GM21737 (cell line): Measurements from ENCODE around the gene TBCD.
"Not testable (repeated sequence)": the region's sequence is repeated elsewhere in the genome, so short reads cannot be mapped to it uniquely, and the experiment has no call there.

Experiments used
- ATAC-seq: cut with Tn5 transposase; IDR thresholded peaks from one replicate; pipeline ENCODE4 v1.9.1; 2021; ENCODE audit warnings: mild to moderate bottlenecking, moderate library complexity; ENCODE audit not compliant: unreplicated experiment

TBCD gene

DNA sequence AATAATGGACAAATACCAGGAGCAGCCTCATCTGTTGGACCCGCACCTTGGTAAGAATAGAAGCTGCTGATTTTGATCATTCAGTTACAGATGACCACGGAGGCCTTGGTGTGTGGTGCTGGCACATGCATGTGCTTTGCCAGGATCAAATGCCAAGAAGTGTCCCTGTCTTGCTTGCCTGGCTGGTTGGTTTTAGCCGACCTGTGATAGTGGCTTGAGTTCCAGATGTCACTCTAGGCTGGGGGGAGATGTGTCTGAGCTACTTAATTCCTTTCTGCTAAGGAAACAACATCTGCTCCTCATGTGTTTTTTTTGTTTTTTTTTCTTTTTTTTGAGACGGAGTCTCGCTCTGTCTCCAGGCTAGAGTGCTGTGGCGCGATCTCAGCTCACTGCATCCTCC is 4.3 kb downstream of the TBCD start:
- ATAC-seq = no peak

DNA sequence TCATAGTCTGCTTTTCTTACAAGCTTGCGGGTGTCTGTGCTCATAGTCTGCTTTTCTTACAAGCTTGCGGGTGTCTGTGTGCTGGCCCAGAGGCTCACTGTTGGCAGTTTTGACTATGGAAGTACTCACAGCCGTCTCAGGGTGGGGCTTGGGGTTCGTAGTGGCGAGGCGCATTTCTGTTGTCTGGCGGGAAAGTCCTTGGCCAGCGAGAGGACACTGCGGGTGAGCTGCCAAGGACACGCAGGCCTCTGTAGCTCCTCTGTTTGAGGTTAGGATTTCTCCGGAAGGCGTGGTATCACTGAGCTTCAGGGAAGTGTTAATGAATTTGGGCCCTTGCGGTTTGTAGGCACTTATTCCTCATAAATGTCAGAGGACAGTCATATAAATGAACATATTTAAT is 13.5 kb downstream of the TBCD start:
- ATAC-seq = no peak

DNA sequence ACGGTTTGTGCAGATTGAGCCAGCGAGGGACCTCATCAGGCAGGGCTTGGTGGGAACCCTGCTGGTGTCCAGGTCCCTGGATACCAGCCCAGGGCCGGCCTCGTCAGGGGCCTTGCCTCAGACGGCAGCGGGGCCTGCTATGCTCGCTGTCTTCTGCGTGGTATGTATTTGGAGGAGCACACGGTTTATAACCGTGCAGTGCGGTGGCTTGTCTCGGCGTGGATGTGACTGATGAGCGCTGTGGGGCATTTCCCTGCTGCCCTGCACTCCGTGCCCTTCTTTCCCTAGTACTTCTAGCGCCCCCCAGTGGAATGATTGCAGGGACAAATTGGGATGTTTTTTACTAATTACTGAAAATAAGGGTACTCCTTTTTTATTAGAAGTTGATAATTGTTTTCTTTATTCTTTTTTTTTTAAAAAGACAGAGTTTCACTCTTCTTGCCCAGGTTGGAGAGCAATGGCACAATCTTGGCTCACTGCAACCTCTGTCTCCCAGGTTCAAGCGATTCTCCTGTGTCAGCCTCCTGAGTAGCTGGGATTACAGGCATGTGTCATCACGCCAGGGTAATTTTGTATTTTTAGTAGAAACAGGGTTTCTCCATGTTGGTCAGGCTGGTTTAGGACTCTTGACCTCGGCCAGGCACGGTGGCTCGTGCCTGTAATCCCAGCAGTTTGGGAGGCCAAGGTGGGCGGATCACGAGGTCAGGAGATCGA is 15.3 kb downstream of the TBCD start:
- no peak for ATAC-seq

DNA sequence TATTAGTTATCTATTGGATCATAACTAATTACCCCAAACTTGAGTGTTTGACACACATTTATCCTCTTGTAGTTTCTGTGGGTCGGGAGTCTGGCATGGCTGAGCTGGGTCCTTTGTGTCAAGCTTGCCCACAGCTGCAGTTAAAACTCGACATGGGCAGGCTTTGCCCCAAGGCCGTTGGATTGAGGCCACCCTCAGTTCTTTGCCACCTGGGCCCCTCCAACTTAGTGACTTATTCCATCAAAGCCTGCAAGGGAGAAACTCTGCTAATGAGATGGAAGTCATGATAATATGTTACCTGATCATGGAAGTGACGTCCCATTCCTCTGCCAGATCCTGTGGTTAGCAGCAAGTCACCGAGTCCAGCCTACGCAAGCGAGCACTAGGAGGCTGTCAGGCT is 17.2 kb downstream of the TBCD start:
- ATAC-seq = no peak

DNA sequence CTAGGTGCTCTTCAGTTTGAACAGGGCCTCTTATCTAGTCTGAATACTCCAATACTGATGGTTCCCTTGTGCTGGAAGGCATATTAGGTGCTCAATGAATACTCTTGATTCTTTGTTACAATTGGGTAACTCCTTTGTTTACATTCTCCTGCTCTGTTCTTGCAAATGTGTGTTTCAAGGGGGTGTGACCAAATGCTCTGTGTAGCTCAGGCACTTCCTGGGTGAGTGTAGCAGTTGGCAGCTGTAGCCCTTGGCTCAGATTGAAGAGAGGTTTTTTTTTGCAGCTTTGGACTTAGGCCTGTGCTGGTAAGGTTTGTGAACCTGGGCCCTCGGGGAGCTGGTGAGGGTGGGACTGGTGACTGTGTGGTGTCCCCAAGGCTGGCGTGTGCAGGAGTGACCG is 20.2 kb downstream of the TBCD start:
- ATAC-seq = no peak

DNA sequence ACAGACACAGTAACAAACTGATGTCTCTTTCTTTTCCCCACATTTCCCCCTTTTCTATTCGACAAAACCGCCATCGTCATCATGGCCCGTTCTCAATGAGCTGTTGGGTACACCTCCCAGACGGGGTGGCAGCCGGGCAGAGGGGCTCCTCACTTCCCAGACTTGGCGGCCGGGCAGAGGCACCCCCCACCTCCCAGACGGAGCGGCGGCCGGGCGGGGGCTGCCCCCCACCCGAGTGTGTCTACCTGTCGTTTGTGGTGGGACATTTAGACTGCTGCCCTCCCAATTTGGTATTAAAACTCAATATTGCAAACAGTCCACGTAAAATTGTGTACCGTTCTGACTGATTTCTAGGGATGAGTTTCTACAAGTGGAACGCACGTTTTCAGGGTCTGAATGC is 22.6 kb downstream of the TBCD start:
- ATAC-seq = not testable (repeated sequence)

DNA sequence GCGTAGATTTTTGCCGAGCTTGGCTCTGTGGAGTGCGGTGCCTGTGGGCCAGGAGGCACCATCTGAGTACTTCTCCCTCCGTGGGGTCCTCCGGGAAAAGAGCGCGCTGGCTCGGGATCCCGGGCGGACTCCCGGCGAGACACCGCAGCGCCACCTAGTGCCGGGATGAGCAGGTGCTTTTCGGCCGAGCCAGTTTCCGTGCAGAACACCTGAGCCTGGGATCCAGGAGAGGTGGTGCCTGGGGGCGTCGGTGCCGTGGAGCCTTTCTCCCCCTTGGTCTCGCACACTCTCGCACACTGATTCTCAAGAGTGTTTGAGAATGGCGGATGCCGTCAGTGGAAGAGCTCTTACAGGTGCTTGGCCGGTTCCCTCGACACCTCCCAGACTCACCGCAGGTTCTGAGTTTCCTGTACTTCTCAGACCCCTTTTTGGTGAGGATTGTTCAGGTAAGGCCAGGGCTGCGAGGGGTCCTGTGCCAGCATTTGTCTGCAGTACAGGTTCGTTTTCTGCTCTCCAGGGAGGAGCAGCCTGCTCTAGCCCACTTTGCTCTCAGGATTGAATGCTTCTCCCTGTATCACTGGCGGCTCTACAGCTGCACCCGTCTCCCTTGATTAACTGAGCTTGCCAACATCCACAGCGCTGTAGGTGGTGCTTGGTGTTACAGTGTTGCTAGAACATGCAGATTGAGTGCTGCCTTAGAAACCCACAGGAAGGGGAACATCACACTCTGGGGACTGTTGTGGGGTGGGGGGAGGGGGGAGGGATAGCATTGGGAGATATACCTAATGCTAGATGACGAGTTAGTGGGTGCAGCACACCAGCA is 23.3 kb downstream of the TBCD start:
- ATAC-seq = no peak

DNA sequence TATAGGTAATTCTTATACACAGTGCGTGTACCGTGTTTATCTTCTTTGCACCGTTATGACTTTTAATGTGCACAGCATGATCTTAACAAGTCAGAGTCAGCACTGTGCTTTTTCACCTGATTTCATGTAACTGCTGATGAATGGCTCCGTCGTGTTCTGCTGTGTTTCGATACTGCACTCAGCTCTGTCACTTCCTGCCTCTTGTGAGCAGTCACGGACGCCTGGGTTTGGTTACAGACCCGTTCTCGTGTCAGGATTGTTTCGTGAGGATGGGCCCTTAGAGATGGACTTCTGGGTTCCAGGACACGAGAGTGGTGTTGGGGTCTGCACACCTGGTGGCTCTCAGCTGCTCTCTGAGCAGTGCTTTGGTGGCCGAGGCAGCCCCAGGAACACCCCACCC is 24.6 kb downstream of the TBCD start:
- ATAC-seq = no peak

DNA sequence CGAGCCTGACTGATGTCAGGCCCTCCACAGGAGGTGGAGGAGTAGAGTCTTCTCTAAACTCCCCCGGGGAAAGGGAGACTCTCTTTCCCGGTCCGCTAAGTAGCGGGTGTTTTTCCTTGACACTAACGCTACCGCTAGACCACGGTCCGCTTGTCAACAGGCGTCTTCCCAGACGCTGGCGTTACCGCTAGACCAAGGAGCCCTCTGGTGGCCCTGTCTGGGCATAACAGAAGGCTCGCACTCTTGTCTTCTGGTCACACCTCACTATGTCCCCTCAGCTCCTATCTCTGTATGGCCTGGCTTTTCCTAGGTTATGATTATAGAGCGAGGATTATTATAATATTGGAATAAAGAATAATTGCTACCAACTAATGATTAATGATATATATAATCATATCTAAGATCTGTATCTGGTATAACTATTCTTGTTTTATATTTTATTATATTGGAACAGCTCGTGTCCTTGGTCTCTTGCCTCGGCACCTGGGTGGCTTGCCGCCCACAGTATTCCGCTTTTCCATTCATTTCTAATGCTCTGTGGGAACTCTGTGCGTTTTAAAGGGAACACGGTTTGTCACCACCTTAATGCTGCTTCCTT is 26.0 kb downstream of the TBCD start:
- ATAC-seq = not testable (repeated sequence)

DNA sequence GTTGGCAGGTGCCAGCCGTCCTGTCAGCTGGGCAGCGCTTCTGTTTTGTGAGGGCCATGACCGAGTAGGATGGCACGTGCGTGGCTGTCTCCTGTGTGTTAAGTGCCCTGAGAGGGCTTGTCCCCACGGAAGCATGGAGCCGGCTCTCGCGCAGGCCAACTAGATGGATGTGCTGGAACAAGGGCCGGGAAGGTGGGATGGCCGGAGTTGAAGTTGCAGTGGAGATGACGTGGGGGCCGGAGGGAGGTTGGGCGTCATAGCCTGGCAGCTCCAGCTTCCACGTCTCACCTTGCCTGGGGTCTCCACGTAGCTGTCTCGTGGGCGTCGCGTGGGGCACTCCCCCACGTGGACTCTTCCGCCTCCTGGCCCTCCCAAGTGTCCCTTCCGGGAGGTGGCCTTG is 27.7 kb downstream of the TBCD start:
- no peak for ATAC-seq

DNA sequence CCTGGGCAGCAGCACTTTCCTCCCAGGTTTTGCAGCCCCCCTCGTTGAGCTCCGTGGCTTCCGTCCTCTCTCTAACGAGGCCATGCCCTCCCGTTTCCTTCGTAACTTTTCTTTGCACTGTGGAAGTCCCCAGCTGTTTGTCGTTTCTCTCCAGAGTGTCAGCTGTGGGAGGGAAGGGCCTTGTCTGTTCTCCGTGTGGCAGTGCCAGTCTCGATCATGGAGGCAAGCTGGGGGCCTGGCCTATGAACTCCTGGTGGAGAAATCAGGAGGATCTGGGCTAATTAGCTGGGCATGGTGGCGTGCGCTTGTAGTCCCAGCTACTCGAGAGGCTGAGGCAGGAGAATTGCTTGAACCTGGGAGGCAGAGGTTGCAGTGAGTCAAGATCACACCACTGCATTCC is 28.3 kb downstream of the TBCD start:
- no peak for ATAC-seq

DNA sequence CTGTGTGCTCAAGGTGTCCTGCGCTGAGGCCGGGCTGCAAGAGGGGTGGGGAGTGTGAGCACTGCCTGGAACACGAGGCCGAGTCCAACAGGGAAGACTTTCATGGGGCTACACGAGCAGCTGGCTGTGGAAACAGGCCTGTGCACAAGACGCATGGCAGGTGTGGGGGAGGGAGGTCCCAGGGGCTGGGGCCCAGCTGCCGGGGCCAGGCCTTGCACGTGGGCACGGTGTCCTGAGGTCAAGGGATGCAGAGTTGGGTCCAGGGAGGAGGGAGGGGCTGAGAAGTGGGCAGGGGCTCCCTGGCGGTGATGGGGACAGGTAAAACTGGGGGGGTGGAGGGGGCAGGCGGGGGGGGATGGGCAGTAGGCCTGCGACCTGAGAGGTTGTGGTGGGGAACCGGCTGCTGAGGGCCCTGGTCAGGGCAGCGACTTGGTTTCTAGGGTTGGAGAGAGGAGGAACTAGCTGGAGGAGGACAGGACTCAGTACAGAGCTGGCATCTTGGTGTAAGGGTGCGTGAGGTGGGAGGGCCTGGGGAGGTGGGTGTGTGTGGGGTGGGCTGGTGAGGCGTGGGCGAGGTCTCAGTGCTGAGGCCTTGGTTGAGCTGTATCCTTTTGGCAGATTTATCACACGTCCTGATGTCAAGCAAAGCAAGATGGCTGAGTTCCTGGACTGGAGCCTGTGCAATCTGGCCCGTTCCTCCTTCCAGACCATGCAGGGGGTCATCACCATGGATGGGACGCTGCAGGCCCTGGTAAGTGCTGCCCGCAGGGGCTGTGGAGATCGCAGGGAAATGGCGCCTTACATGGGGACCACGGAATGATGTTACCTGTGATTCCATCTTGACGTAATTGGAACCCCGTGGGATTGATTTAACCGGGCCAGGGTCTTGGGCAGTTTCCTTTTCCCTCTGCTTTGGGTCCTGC is 29.4 kb downstream of the TBCD start:
- ATAC-seq = no peak

DNA sequence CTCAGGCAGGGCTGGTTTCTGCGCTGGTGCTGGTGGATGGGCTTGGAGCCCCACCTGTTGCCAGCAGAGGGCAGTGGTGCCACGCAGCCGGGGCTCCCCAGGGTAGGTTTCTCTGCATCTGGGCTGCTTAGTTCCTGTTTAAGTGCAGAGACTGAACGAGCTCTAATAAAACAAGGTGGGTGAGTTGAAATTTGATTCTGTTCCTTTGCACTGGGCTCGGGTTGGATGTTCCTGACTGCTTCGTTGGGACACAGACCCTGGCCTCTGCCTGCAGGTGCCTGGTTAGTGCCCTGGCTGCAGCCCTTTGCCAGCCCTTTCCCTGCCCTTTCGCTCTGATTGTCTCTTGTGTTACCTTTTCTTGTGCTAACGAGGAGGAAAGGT is 30.0 kb downstream of the TBCD start:
- peak; percentile 80 for ATAC-seq

DNA sequence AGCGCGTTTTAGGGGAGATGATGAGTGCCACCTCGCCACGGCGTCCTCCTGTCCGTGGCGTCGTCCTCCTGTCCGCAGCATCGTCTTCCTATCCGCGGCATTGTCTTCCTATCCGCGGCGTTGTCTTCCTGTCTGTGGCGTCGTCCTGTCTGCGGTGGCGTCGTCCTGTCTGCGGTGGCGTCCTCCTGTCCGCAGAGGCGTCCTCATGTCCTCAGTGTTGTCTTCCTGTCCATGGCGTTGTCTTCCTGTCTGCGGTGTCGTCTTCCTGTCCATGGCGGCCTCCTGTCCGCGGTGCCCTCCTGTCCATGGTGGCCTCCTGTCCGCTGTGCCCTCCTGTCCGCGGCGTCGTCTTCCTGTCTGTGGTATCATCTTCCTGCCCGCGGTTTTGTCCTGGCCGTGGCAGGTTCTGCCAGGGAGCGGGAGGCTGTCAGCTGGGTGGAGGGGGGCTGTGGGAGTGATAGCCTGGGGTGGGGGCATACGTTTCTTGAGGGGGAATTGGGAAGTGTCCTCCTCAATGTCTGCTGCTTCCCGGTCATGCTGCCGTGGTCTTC is 30.9 kb downstream of the TBCD start:
- ATAC-seq = no peak

DNA sequence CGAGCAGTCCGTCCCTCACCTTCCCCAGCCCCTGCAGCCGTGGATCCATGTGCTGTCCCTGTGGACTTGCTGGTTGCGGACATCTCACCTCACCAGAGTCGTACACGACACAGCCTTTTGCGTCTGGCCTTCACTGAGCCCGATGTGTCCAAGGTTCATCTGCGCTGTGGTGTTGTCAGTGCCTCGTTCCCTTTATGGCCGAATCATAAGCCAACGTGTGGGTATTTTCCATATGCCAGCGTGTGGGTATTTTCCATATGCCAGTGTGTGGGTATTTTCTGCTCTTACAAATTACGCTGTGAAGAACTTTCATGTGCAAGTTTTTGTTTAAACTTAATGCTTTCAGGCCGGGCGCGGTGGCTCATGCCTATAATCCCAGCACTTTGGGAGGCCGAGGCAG is 31.6 kb downstream of the TBCD start:
- no peak for ATAC-seq

DNA sequence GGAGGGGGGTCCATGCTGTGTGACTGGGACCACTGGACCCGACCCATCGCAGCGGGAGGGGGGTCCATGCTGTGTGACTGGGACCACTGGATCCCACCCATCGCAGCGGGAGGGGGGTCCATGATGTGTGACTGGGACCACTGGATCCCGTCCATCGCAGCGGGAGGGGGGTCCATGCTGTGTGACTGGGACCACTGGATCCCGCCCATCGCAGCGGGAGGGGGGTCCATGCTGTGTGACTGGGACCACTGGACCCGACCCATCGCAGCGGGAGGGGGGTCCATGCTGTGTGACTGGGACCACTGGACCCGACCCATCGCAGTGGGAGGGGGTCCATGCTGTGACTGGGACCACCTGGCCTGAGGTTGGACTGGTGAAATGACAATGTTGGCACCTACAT is 33.7 kb downstream of the TBCD start:
- not testable (repeated sequence) for ATAC-seq

DNA sequence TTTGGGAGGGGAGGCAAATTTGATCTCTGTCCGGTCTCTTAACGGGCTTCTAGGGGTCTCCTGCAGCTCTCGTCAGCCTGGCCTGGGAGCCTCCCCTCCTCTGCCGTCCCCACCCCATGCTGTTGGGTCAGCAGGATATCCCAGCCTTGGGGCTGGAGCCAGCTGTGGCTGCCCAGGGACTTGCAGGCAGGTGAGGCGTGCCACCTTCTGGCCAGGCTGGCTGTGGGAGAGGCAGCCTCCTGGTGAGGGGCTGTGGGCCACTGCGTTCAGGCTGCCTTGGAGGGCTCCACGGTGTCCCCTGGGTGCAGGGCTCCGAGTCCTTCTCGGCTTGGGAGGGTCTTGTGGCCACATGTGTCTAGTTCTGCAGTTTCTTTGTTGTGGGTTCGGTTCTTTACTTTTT is 34.6 kb downstream of the TBCD start:
- no peak for ATAC-seq

DNA sequence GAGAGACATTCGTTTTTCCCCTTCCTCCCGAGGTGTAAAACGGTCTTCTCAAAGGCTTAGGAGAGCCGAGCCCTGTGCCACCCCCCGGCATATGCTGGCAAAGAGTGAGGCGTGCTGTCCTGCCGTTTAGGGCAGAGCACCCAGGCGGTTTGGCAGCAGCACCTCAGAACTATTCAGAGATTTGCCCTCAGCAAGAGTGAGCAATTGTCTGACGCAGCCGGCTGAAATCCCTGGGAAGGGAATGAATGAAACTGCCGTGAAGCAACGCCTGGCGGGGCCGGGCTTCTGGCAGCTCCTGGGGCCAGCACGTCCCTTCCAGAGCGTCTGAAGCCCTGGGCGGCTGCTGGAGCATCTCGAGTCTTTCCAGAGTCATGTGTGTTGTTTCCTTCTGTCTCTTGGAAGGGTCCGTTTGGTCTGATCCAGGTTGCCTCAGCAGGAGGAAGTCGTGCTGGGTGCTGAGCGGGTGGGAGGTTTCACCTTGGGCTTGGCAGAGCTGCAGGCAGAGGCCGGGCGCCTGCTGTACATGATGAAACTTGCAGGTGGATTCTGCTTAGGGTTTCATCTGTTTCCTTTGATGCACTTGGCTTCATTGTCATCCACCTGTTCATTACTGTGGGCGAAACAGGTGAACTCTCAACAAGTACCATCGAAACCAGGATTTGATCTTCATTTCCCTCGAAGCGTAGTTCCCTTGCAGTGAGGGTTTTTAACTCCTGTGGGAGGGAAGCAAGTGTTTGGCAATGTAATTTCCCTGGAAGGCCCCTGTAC is 35.4 kb downstream of the TBCD start:
- no peak for ATAC-seq

DNA sequence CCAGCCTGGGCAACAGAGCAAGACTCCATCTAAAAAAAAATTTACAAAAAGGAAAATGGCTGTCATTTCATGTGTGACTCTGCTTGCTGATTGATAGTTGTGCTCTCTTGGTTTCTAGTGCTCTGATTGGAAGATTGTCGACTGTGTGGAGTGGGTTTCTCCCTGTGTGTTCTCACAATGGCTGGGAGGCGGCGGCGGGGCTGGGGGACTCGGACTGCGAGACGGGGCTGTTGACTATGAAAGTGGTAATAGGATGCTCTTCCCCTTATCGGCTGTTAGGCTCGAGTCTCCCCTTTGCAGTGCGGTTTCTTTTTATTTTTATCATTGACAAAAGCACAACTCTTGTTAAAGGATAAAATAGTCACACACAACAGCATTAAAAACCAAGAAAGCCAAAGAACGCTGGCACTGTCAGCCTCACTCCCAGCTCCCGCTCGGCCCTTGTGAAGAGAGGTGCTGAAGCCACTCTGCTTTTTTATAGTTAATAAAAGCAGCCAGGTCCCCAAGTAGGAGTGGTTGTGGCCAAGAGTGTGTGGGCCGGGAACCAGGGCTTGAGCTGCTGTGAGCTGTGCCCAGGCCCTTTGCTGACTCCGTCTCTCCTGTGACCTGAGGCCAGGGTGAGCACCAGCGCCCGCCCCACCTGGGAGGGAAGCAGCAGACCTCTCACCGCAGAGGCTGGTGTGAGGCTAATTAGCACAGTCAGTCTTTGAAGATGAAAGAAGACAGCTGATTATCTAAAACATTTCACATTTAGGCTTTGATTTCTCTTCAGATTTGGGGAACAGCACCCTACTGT is 36.5 kb downstream of the TBCD start:
- ATAC-seq = no peak
